GM21390 (cell line): ENCODE results near the gene OR10H4.
"Not testable (repeated sequence)": the region's sequence is repeated elsewhere in the genome, so short reads cannot be mapped to it uniquely, and the experiment has no call there.

ENCODE experiments used
- ATAC-seq: cut with Tn5 transposase; IDR thresholded peaks from one replicate; pipeline ENCODE4 v1.9.1; 2021; ENCODE audit not compliant: unreplicated experiment

The OR10H4 gene

GRCh38 chr19:15948223-15949058, at the start of gene OR10H4:
TSS of gene OR10H4 (plus strand) at chr19:15949008. CDS start at chr19:15949008, 0 bp downstream.
- no peak for ATAC-seq

- not testable (repeated sequence) for ATAC-seq
Observed at GRCh38 chr19:15899561-15899960, 49.2 kb upstream of the OR10H4 start.

- not testable (repeated sequence) for ATAC-seq
Observed at GRCh38 chr19:15900032-15900431, 48.8 kb upstream of the OR10H4 start.

- ATAC-seq: no peak
Observed at GRCh38 chr19:15900504-15900903, 48.3 kb upstream of the OR10H4 start.

- no peak for ATAC-seq
Observed at GRCh38 chr19:15902254-15902653, 46.6 kb upstream of the OR10H4 start.

GRCh38 chr19:15902898-15903297, 45.9 kb upstream of the OR10H4 start:
- ATAC-seq: not testable (repeated sequence)

- ATAC-seq: no peak
Observed at GRCh38 chr19:15905026-15905425, 43.8 kb upstream of the OR10H4 start.

GRCh38 chr19:15911599-15912235, 37.1 kb upstream of the OR10H4 start:
- no peak for ATAC-seq

GRCh38 chr19:15913384-15913783, 35.4 kb upstream of the OR10H4 start:
- no peak for ATAC-seq

- no peak for ATAC-seq
Observed at GRCh38 chr19:15913830-15914229, 35.0 kb upstream of the OR10H4 start.

- ATAC-seq: no peak
Observed at GRCh38 chr19:15915109-15915508, 33.7 kb upstream of the OR10H4 start.

- no peak for ATAC-seq
Observed at GRCh38 chr19:15919243-15919642, 29.6 kb upstream of the OR10H4 start.

- no peak for ATAC-seq
Observed at GRCh38 chr19:15922021-15922420, 26.8 kb upstream of the OR10H4 start.

- no peak for ATAC-seq
Observed at GRCh38 chr19:15923702-15924101, 25.1 kb upstream of the OR10H4 start.

- no peak for ATAC-seq
Observed at GRCh38 chr19:15926484-15926883, 22.3 kb upstream of the OR10H4 start.

GRCh38 chr19:15928321-15928720, 20.5 kb upstream of the OR10H4 start:
- ATAC-seq: no peak

- not testable (repeated sequence) for ATAC-seq
Observed at GRCh38 chr19:15933761-15934331, 15.0 kb upstream of the OR10H4 start.

GRCh38 chr19:15934332-15935078, 14.3 kb upstream of the OR10H4 start, which contains the start of gene CYP4F11:
TSS of gene CYP4F11 (minus strand) at chr19:15934529. CDS start at chr19:15934408, 121 bp downstream.
- ATAC-seq: no peak

- ATAC-seq: no peak
Observed at GRCh38 chr19:15935167-15935702, 13.6 kb upstream of the OR10H4 start.

GRCh38 chr19:15936173-15936572, 12.6 kb upstream of the OR10H4 start:
- ATAC-seq: no peak

- ATAC-seq: no peak
Observed at GRCh38 chr19:15936950-15937349, 11.9 kb upstream of the OR10H4 start.
